Naive thymus-derived CD8-positive, alpha-beta T cell (primary cell): ENCODE data around the gene GPR153. TPM values are rescaled to one million over a fixed set of nuclear protein-coding genes. Genes with fewer than 3 reads are reported as not detected.

Source experiments
- ATAC-seq, 2 donors: fragments of 150-1000 bp; cut with Tn5 transposase in 1 of 2; sonication (Bioruptor Pico), chemical (Tn5 transposase) in 1 of 2; 1 replicate in 1 of 2; 2 replicates in 1 of 2; pipeline ENCODE4 v1.10.0; 2021; ENCODE audit warnings: mild to moderate bottlenecking in 2 of 2, moderate library complexity in 2 of 2
- POLR2A ChIA-PET: fragments of 350-600 bp; sonication (Branson Sonifier 250); formaldehyde crosslinking; loops from one replicate; lab custom pipeline; 2021; ENCODE audit warnings: antibody characterized with exemption; lab: Charles Lee
- DNase-seq, 10 donors: peaks; one replicate each; pipeline versions ENCODE4 v3.0.0 to v3.0.0-alpha.2; 2020 to 2022
- H3K27ac Mint-ChIP-seq, 10 donors: one replicate each; pipeline ENCODE4 v1.8.0; 2020 to 2022; ENCODE audit warnings: mild to moderate bottlenecking in 10 of 10, mixed read lengths in 10 of 10, moderate library complexity in 4 of 10, inconsistent platforms in 1 of 10
- H3K27me3 Mint-ChIP-seq, 5 donors: one replicate each; pipeline ENCODE4 v1.8.0; 2021 to 2022; ENCODE audit warnings: mixed read lengths in 5 of 5
- H3K36me3 Mint-ChIP-seq, 3 donors: one replicate each; pipeline ENCODE4 v1.8.0; 2020 to 2022; ENCODE audit warnings: mixed read lengths in 3 of 3, mild to moderate bottlenecking in 2 of 3, inconsistent platforms in 1 of 3
- H3K4me1 Mint-ChIP-seq, 4 donors: one replicate each; pipeline ENCODE4 v1.8.0; 2021 to 2022; ENCODE audit warnings: mixed read lengths in 4 of 4
- H3K4me3 Mint-ChIP-seq, 10 donors: one replicate each; pipeline ENCODE4 v1.8.0; 2020 to 2022; ENCODE audit warnings: mild to moderate bottlenecking in 10 of 10, mixed read lengths in 10 of 10, moderate library complexity in 6 of 10, inconsistent platforms in 1 of 10
- H3K9me3 Mint-ChIP-seq, 9 donors: one replicate each; pipeline ENCODE4 v1.8.0; 2020 to 2022; ENCODE audit warnings: mixed read lengths in 9 of 9, mild to moderate bottlenecking in 3 of 9, inconsistent platforms in 1 of 9, moderate library complexity in 1 of 9
- polyA plus RNA-seq, 3 donors: library from polyadenylated mRNA; unstranded; fragments of 300-500 nt; fragmentation: Illumina TruSeq; gene quantifications; one replicate each; pipeline ENCODE4 v1.2.3, GENCODE V29; 2021
- total RNA-seq, 8 experiments: library from RNA in 2 of 8; stranded (reverse) in 2 of 8; gene quantifications; one replicate each; pipeline ENCODE4 v1.2.3 and lab custom pipeline; 2021 to 2026

Gene GPR153
- total and polyA plus RNA-seq, 5 experiments from 2014 or later: 0.06 to 1.3 (median 0.56) TPM

- peaks cover 0 to 20% (median 10%) of the 10 kb centered on the region in 4 donors for H3K4me1 Mint-ChIP-seq
- POLR2A ChIA-PET: interaction anchor here (0.7 to 1.0 kb wide), 3 partner anchors 8 to 80 kb away, joined by 3 to 5 read pairs (median 4); no protein-coding TSS in a partner anchor
- H3K27me3 Mint-ChIP-seq: peaks cover 6 to 54% (median 20%) of the 10 kb centered on the region in 5 donors
- peak overlapping the region in 8 of 10 donors; percentile 24 to 58 (median 52) for H3K4me3 Mint-ChIP-seq
- ATAC-seq (peak; percentile 21 to 34), DNase-seq (no peak)
- H3K36me3 Mint-ChIP-seq: no peaks in the 10 kb centered on the region
- no peaks in the 10 kb centered on the region for H3K9me3 Mint-ChIP-seq
- no peak overlapping the region for H3K27ac Mint-ChIP-seq
These were observed 51.9 kb downstream of the GPR153 start for GRCh38 chr1:6208723-6209660.

- peaks cover 0 to 20% (median 10%) of the 10 kb centered on the region in 4 donors for H3K4me1 Mint-ChIP-seq
- no peaks in the 10 kb centered on the region for H3K9me3 Mint-ChIP-seq
- no peak for ATAC-seq
- peaks cover 6 to 53% (median 20%) of the 10 kb centered on the region in 5 donors for H3K27me3 Mint-ChIP-seq
- H3K4me3 Mint-ChIP-seq: peak overlapping the region in 6 of 10 donors; percentile 10 to 52 (median 34)
- H3K27ac Mint-ChIP-seq: no peak overlapping the region
- no peaks in the 10 kb centered on the region for H3K36me3 Mint-ChIP-seq
- no peak for DNase-seq
- POLR2A ChIA-PET: interaction anchor here (0.7 to 1.0 kb wide), 3 partner anchors 9 to 81 kb away, joined by 3 to 5 read pairs (median 4); no protein-coding TSS in a partner anchor
These were observed 53.0 kb downstream of the GPR153 start for GRCh38 chr1:6207921-6208320.

- POLR2A ChIA-PET: interaction anchor here (1.2 kb wide), 1 partner anchor 9 kb away, joined by 3 read pairs; no protein-coding TSS in a partner anchor
- Mint-ChIP-seq H3K4me1 (peaks cover 0 to 17% (median 9%) of the 10 kb centered on the region in 4 donors), H3K9me3 (no peaks in the 10 kb centered on the region)
These were observed 53.6 kb downstream of the GPR153 start for GRCh38 chr1:6207075-6207885.

GRCh38 chr1:6206520-6206855 is 54.4 kb downstream of the GPR153 start:
- ATAC-seq (peak; percentile 4 to 10), DNase-seq (no peak)
- Mint-ChIP-seq H3K4me1 (peaks cover 2 to 17% (median 10%) of the 10 kb centered on the region in 4 donors), H3K9me3 (no peaks in the 10 kb centered on the region), H3K36me3 (no peaks in the 10 kb centered on the region), H3K27me3 (peaks cover 3 to 41% (median 11%) of the 10 kb centered on the region in 5 donors), H3K27ac (no peak overlapping the region), H3K4me3 (peak overlapping the region; percentile 40 to 70 (median 61))
- POLR2A ChIA-PET: interaction anchor here (0.6 to 1.2 kb wide), 3 partner anchors 8 to 15 kb away, joined by 3 to 4 read pairs (median 3); no protein-coding TSS in a partner anchor

More at GRCh38 chr1:6207075-6207885, 53.6 kb downstream of the GPR153 start:
- H3K27ac Mint-ChIP-seq: peak overlapping the region in 1 of 10 donors; percentile 29
- ATAC-seq (no peak), DNase-seq (no peak)
- peak overlapping the region; percentile 40 to 70 (median 61) for H3K4me3 Mint-ChIP-seq
- H3K36me3 Mint-ChIP-seq: no peaks in the 10 kb centered on the region
- peaks cover 3 to 47% (median 15%) of the 10 kb centered on the region in 5 donors for H3K27me3 Mint-ChIP-seq

GRCh38 chr1:6205849-6206519 is 54.9 kb downstream of the GPR153 start, which contains the start of gene RNF207:
TSS of gene RNF207 (plus strand) at chr1:6206119. CDS start at chr1:6206536, 417 bp downstream.
- peak within 1 kb of the TSS; percentile 64 to 83 (median 74) for H3K4me3 Mint-ChIP-seq
- H3K9me3 Mint-ChIP-seq: no peaks in the 10 kb centered on the region
- peaks cover 3 to 41% (median 11%) of the 10 kb centered on the region in 5 donors for H3K27me3 Mint-ChIP-seq
- H3K27ac Mint-ChIP-seq: no peak within 1 kb of the TSS
- peaks cover 2 to 17% (median 13%) of the 10 kb centered on the region in 4 donors for H3K4me1 Mint-ChIP-seq
- POLR2A ChIA-PET: interaction anchor here (0.6 to 1.2 kb wide), 3 partner anchors 7 to 14 kb away, joined by 3 to 4 read pairs (median 3); no protein-coding TSS in a partner anchor
- peak in 5 of 10 donors; percentile 12 to 68 (median 35) for DNase-seq
- peak; percentile 57 to 74 for ATAC-seq
- H3K36me3 Mint-ChIP-seq: no peaks in the 10 kb centered on the region

- DNase-seq (no peak), ATAC-seq (no peak)
- POLR2A ChIA-PET: interaction anchor here (0.5 to 0.7 kb wide), 5 partner anchors 13 to 616 kb away, joined by 3 to 7 read pairs (median 5); no protein-coding TSS in a partner anchor
- H3K27me3 Mint-ChIP-seq: peaks cover 3 to 15% (median 6%) of the 10 kb centered on the region in 5 donors
- peaks cover 0 to 12% (median 4%) of the 10 kb centered on the region in 3 donors for H3K36me3 Mint-ChIP-seq
- peak overlapping the region in 3 of 10 donors; percentile 1 to 94 (median 15) for H3K4me3 Mint-ChIP-seq
- H3K27ac Mint-ChIP-seq: peak overlapping the region in 3 of 10 donors; percentile 40 to 82 (median 63)
- H3K4me1 Mint-ChIP-seq: peaks cover 14 to 43% (median 37%) of the 10 kb centered on the region in 4 donors
- no peaks in the 10 kb centered on the region for H3K9me3 Mint-ChIP-seq
These were observed 58.6 kb downstream of the GPR153 start for GRCh38 chr1:6202256-6202655.

- Mint-ChIP-seq H3K4me1 (peaks cover 19 to 58% (median 47%) of the 10 kb centered on the region in 4 donors), H3K27ac (peak overlapping the region; percentile 87 to 99 (median 95)), H3K27me3 (peaks cover 0 to 7% (median 0%) of the 10 kb centered on the region in 5 donors), H3K4me3 (peak overlapping the region; percentile 84 to 98 (median 92)), H3K9me3 (no peaks in the 10 kb centered on the region), H3K36me3 (peaks cover 7 to 26% (median 11%) of the 10 kb centered on the region in 3 donors)
- POLR2A ChIA-PET: interaction anchor here (0.7 to 2.0 kb wide), 4 partner anchors 12 to 208 kb away, joined by 4 to 7 read pairs (median 4); partner anchors contain the start of genes ICMT and NPHP4
- ATAC-seq (no peak), DNase-seq (no peak)
These were observed 60.6 kb downstream of the GPR153 start for GRCh38 chr1:6200188-6200809.

GRCh38 chr1:6199298-6200187 is 61.4 kb downstream of the GPR153 start, which contains the start of gene RPL22:
TSS of gene RPL22 (minus strand) at chr1:6199595. CDS start at chr1:6199573, 22 bp downstream.
- Mint-ChIP-seq H3K9me3 (no peaks in the 10 kb centered on the region), H3K4me3 (peak within 1 kb of the TSS; percentile 84 to 98 (median 92)), H3K27ac (peak within 1 kb of the TSS; percentile 87 to 99 (median 95)), H3K36me3 (peaks cover 7 to 29% (median 11%) of the 10 kb centered on the region in 3 donors), H3K4me1 (peaks cover 19 to 58% (median 44%) of the 10 kb centered on the region in 4 donors), H3K27me3 (peaks cover 0 to under 1% (median 0%) of the 10 kb centered on the region in 5 donors)
- ATAC-seq (peak; percentile 97), DNase-seq (peak; percentile 86 to 98 (median 94))
- POLR2A ChIA-PET: interaction anchor here (0.7 to 2.0 kb wide), 6 partner anchors 7 to 207 kb away, joined by 3 to 7 read pairs (median 4); partner anchors contain the start of genes ICMT and NPHP4

- Mint-ChIP-seq H3K9me3 (no peaks in the 10 kb centered on the region), H3K36me3 (peaks cover 7 to 37% (median 11%) of the 10 kb centered on the region in 3 donors), H3K4me1 (peaks cover 19 to 58% (median 47%) of the 10 kb centered on the region in 4 donors), H3K27ac (peak overlapping the region; percentile 72 to 99 (median 90)), H3K4me3 (peak overlapping the region; percentile 84 to 98 (median 92)), H3K27me3 (no peaks in the 10 kb centered on the region)
- POLR2A ChIA-PET: interaction anchor here (0.8 to 2.0 kb wide), 5 partner anchors 8 to 267 kb away, joined by 3 to 7 read pairs (median 3); partner anchors contain the start of genes NPHP4 and TNFRSF25
- peak in 1 of 10 donors; percentile 20 for DNase-seq
- peak; percentile 21 to 24 for ATAC-seq
These were observed 62.1 kb downstream of the GPR153 start for GRCh38 chr1:6198646-6199297.
